GM12864 (cell line): Measurements from ENCODE around the gene DSCAM.
"Not testable (repeated sequence)": the region's sequence is repeated elsewhere in the genome, so short reads cannot be mapped to it uniquely, and the experiment has no call there.

ENCODE experiments used
- DNase-seq: peaks from one replicate; pipeline ENCODE4 v3.0.0-alpha.2; 2011; ENCODE audit warnings: low read depth
- H3K4me3 ChIP-seq: 2 replicates; pipeline ENCODE4 v1.5.1; 2011; ENCODE audit warnings: mild to moderate bottlenecking, low read depth, low read length, control low read depth
- TF ChIP-seq, protein P1 (sequence below): IDR thresholded peaks from 2 replicates; pipeline ENCODE4 v1.5.1; 2011; ENCODE audit warnings: low read depth, mild to moderate bottlenecking, moderate library complexity, low read length, control low read depth, inconsistent platforms; ENCODE audit errors: missing control alignments

Gene DSCAM

DNA sequence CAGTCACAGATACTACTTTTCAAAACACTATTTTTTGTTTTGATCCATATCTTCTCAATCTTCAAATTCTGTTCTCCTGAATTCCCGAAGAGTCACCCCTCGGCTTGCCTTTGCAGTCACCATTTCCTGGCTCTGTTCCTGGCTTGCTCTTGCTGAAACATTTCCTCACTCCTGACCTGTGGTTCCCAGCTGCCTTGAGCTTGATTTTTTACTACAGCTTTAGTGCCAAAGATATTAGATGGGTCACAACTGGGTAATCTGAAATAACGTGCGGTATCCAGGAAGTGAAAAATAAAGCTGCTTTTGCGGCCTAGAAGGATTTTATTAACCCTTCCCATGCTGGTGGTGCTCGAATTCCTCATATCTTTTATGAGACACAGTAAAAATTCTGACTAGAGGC is 660.9 kb downstream of the DSCAM start:
- H3K4me3 ChIP-seq, result no peak overlapping the region

DNA sequence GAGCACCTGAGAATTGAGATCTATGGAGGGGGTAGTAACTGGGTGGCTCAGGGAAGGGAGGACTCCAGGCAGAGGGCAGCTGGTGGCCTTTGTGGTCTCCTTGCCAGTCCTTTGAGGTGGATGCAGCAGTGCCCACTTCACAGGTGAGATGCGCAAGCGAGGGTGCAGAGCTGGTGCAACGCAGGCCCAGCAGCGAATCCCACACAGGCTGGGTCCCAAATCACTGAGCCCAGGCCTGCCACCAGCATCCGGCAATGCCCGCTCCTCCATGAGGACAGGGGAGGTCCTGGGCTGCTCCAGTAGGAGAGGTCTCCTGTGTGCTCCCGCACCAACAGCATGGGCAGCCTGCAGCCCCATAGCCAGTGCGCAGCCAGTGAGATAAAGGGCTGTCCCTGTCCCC is 661.8 kb downstream of the DSCAM start:
- H3K4me3 ChIP-seq, result no peak overlapping the region
- TF ChIP-seq, protein P1, sequence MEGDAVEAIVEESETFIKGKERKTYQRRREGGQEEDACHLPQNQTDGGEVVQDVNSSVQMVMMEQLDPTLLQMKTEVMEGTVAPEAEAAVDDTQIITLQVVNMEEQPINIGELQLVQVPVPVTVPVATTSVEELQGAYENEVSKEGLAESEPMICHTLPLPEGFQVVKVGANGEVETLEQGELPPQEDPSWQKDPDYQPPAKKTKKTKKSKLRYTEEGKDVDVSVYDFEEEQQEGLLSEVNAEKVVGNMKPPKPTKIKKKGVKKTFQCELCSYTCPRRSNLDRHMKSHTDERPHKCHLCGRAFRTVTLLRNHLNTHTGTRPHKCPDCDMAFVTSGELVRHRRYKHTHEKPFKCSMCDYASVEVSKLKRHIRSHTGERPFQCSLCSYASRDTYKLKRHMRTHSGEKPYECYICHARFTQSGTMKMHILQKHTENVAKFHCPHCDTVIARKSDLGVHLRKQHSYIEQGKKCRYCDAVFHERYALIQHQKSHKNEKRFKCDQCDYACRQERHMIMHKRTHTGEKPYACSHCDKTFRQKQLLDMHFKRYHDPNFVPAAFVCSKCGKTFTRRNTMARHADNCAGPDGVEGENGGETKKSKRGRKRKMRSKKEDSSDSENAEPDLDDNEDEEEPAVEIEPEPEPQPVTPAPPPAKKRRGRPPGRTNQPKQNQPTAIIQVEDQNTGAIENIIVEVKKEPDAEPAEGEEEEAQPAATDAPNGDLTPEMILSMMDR, result no peak
- no peak for DNase-seq

More for the DNA sequence above, 660.9 kb downstream of the DSCAM start:
- no peak for DNase-seq
- TF ChIP-seq, protein P1, result no peak

DNA sequence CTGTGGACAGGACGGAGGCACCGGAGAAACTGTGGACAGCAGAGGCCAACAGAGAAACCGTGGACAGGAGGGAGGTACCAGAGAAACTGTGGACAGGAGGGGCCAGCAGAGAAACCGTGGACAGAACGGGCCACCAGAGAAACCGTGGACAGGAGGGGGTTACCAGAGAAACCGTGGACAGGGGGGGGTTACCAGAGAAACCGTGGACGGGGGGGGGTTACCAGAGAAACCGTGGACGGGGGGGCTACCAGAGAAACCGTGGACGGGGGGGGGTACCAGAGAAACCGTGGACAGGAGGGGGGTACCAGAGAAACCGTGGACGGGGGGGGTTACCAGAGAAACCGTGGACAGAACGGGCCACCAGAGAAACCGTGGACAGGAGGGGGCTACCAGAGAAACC is 664.5 kb downstream of the DSCAM start:
- not testable (repeated sequence) for H3K4me3 ChIP-seq, DNase-seq

DNA sequence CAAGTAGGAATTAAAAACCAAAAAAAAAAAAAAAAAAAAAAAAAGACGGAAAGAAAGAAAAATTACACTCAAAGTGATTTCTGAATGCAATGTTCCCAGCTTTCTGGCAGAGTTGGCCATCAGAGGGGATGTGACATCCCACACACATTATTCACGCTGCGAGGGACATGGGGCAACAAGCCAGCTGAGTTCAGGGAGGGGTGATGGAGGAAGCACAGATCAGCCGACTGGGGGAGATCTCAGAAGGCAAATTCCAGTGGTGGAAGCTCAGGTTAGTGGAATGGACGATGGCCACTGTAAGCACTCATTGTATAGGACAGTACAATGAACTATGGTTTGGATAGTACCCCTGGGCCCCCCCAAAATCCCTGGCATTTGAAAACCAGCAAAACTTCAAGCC is 667.8 kb downstream of the DSCAM start:
- no peak for DNase-seq
- TF ChIP-seq, protein P1, result no peak

DNA sequence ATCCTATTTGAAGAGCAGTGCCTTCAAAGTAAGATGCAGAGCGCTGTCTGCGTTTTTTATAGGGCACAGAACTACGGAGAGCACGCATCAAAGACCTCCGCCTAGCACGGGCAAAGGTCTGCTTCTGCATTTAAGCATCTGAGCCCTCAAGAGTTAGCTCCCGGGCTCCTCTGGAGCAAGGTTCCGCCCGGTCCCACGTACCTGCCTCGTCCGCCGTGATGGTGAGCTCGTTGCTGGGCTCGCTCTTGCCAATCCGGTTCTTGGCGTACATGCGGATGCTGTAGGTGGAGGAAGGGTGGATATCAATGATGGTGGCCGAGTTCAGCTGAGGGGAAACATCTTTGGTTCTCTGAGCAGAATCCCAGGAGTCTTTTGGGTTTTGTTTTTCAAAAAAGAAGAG is 668.2 kb downstream of the DSCAM start:
- TF ChIP-seq, protein P1, result no peak
- H3K4me3 ChIP-seq, result no peak overlapping the region
- no peak for DNase-seq

More for the DNA sequence above, 667.8 kb downstream of the DSCAM start:
- H3K4me3 ChIP-seq, result no peak overlapping the region

DNA sequence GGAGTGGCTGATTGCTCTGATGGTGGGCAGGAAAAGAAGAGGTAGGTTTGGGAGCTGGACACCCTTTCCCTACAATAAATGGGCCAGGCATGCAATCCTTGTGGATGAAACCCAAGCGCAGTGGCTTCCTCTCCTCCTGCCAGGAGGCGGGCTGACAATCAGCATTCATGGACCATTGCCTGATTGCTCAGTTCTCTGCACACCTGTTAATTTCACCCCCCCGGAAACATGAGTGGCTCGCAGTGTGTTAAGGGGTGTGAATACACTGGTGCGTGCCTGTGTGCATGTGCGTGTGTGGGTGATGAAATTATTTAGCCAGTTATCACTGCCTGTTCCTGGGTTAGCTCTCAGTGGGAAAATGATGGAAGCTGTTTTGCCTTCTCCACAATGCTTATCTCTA is 669.0 kb downstream of the DSCAM start:
- TF ChIP-seq, protein P1, result no peak

DNA sequence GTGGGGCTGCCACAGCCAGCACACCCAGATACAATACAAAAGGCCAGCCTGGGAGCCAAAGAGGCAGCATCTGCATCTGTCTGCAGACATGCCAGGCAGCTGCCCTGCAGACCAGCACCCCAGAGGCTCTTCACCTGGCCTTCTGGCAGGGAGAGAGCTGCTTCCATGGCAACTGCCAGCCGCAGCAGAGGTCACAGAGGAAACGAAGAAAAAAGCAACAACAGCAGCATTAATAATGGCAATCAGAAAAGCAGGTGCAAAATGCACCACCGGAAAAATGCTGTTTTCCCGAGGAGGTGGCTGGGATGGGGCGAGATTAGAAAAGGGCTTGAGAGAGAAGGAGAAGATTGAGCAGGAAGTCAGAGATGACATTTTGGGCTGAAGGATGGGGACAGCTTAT is 670.2 kb downstream of the DSCAM start:
- DNase-seq, result no peak
- H3K4me3 ChIP-seq, result no peak overlapping the region
- TF ChIP-seq, protein P1, result no peak

More for the DNA sequence above, 669.0 kb downstream of the DSCAM start:
- H3K4me3 ChIP-seq, result no peak overlapping the region
- DNase-seq, result no peak
